GM23248 (cell line): ENCODE data around the gene ZNF134. TPM values are rescaled to one million over a fixed set of nuclear protein-coding genes. Genes with fewer than 3 reads are reported as not detected.

Experiments used
- DNase-seq: peaks from one replicate; pipeline ENCODE4 v3.0.0-alpha.2; 2015
- H2AFZ ChIP-seq: fragments of 200-600 bp; sonication (generic); 2 replicates; pipeline ENCODE4 v1.6.1; 2016; ENCODE audit warnings: antibody characterized with exemption
- H3F3A ChIP-seq: fragments of 200-600 bp; sonication (generic); 2 replicates; pipeline ENCODE4 v1.6.1; 2016; ENCODE audit warnings: mild to moderate bottlenecking, antibody characterized with exemption, mixed run types; ENCODE audit not compliant: insufficient read depth
- H3K27ac ChIP-seq: fragments of 200-600 bp; sonication (generic); 2 replicates; pipeline ENCODE4 v1.5.1; 2016; ENCODE audit warnings: mild to moderate bottlenecking
- H3K27me3 ChIP-seq: fragments of 200-600 bp; sonication (generic); replicated peaks from 2 replicates; pipeline ENCODE4 v1.6.1; 2016; ENCODE audit warnings: mild to moderate bottlenecking; ENCODE audit not compliant: insufficient read depth
- H3K36me3 ChIP-seq: fragments of 200-600 bp; sonication (generic); 2 replicates; pipeline ENCODE4 v1.6.1; 2016; ENCODE audit warnings: low read depth, mild to moderate bottlenecking
- H3K4me1 ChIP-seq: fragments of 200-600 bp; sonication (generic); 2 replicates; pipeline ENCODE4 v1.6.1; 2016; ENCODE audit warnings: mild to moderate bottlenecking; ENCODE audit not compliant: insufficient read depth
- H3K4me2 ChIP-seq: fragments of 200-600 bp; sonication (generic); one replicate; pipeline ENCODE4 v1.6.1; 2016; ENCODE audit warnings: mild to moderate bottlenecking; ENCODE audit not compliant: unreplicated experiment
- H3K4me3 ChIP-seq: fragments of 200-600 bp; sonication (generic); 2 replicates; pipeline ENCODE4 v1.5.1; 2016; ENCODE audit warnings: mild to moderate bottlenecking
- H3K79me2 ChIP-seq: fragments of 200-600 bp; sonication (generic); 2 replicates; pipeline ENCODE4 v1.6.1; 2016; ENCODE audit warnings: mild to moderate bottlenecking; ENCODE audit not compliant: insufficient read depth
- H3K9ac ChIP-seq: fragments of 200-600 bp; sonication (generic); 2 replicates; pipeline ENCODE4 v1.6.1; 2016; ENCODE audit warnings: mild to moderate bottlenecking
- H3K9me2 ChIP-seq: fragments of 200-600 bp; sonication (generic); 2 replicates; pipeline ENCODE4 v1.6.1; 2016; ENCODE audit warnings: mixed run types, mild to moderate bottlenecking, moderate library complexity; ENCODE audit not compliant: insufficient read depth
- H3K9me3 ChIP-seq: fragments of 200-600 bp; sonication (generic); one replicate; pipeline ENCODE4 v1.6.1; 2017; ENCODE audit warnings: low read depth
- H4K20me1 ChIP-seq: fragments of 200-600 bp; sonication (generic); 2 replicates; pipeline ENCODE4 v1.6.0; 2016; ENCODE audit not compliant: insufficient read depth
- EZH2 ChIP-seq: fragments of 200-600 bp; sonication (generic); IDR thresholded peaks from 2 replicates; pipeline ENCODE4 v1.6.1; 2018; ENCODE audit warnings: antibody characterized with exemption, mild to moderate bottlenecking; ENCODE audit not compliant: insufficient read depth, poor library complexity, severe bottlenecking
- EZH2phosphoT487 ChIP-seq: fragments of 200-600 bp; sonication (generic); IDR thresholded peaks from 2 replicates; pipeline ENCODE4 v1.6.1; 2018; ENCODE audit warnings: antibody characterized with exemption, moderate library complexity, mild to moderate bottlenecking, low read depth; ENCODE audit not compliant: insufficient read depth
- WGBS, 2 experiments: methylation state at CpG; one replicate each; pipeline ENCODE4 v1.1.6; 2015 to 2017; ENCODE audit warnings: low lambda C conversion rate in 2 of 2, low coverage in 1 of 2; ENCODE audit errors: missing lambda C conversion rate in 2 of 2; 5-methylcytosine and 5-hydroxymethylcytosine counted together
- in situ Hi-C: fragments of 300-500 bp; cut with MboI; formaldehyde crosslinking; loops from 2 replicates; pipeline ENCODE4 v1.15.0; 2020
- polyA plus RNA-seq: library from polyadenylated mRNA; unstranded; fragments of >200 nt; fragmentation: Nextera tagmentation; extraction: Ambion mirVana; gene quantifications from 2 replicates; pipeline ENCODE4 v1.2.1, GENCODE V29; 2016
- total RNA-seq: library from RNA; depleted of rRNA; stranded (reverse); fragments of >200 nt; shearing (Covaris generic); gene quantifications from 2 replicates; pipeline ENCODE4 v1.2.3, GENCODE V29; 2014

ZNF134 gene
- total and polyA plus RNA-seq, 2 experiments from 2014 or later: 10.0 to 23.6 TPM

DNA sequence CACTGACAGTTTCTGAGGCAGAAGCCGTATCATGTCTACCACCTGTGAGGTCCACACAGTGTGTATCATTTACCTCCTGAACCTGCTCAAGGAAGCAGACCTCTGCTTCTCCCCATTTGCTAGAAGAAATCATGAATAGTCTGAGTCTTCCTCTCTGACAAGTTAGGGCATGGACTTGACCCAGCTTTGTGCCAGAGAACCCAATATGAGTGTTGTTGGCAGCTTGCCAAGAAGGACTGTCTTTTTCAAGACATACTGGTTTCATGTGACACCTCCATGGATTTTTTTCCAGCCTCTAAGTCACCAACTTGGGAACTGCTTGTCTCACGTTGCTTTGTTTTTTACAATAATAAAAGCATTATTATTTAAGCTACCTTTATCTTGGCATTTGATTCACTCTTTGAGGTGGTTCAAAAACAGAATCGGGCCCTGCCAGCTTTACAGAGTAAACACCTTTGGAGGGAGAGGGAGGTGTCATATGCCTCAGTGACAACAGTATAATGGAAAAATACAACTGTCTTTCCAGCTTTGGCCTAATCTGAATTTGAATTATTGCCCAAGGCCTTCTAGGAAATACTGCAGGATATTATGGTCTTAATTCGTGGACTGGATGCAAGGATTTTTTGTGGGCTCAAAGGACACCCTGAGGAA lies 28.5 kb downstream of the ZNF134 start:
- no peak overlapping the region for H2AFZ ChIP-seq
- H3K27ac ChIP-seq: no peak overlapping the region
- H3K9me2 ChIP-seq: no peaks in the 10 kb centered on the region
- no peaks in the 10 kb centered on the region for H4K20me1 ChIP-seq
- no peaks in the 10 kb centered on the region for H3F3A ChIP-seq
- no peak overlapping the region for H3K4me2 ChIP-seq
- TF ChIP-seq EZH2phosphoT487 (no peak), EZH2 (no peak)
- H3K4me3 ChIP-seq: no peak overlapping the region
- peaks cover 41% of the 10 kb centered on the region for H3K36me3 ChIP-seq
- H3K79me2 ChIP-seq: peaks cover 9% of the 10 kb centered on the region
- no peaks in the 10 kb centered on the region for H3K27me3 ChIP-seq
- no peaks in the 10 kb centered on the region for H3K4me1 ChIP-seq
- no peak for DNase-seq
- in situ Hi-C loops: no loop called here
- H3K9me3 ChIP-seq: no peaks in the 10 kb centered on the region
- no peak overlapping the region for H3K9ac ChIP-seq
- 96 to 98% methylated on average over 4 of the region's 4 CpGs for WGBS, 2 experiments

GRCh38 chr19:57643734-57644133 lies 29.7 kb downstream of the ZNF134 start:
- Histone ChIP-seq H3K9me2 (no peaks in the 10 kb centered on the region), H3K4me3 (no peak overlapping the region), H3K4me1 (no peaks in the 10 kb centered on the region), H3K79me2 (0 out of 2 replicates have a peak, but pooled peaks cover 4% of the 10 kb centered on the region), H3K27me3 (no peaks in the 10 kb centered on the region), H3K27ac (no peak overlapping the region), H3K36me3 (peaks cover 30% of the 10 kb centered on the region), H3F3A (no peaks in the 10 kb centered on the region), H3K9ac (no peak overlapping the region), H3K4me2 (no peak overlapping the region), H3K9me3 (no peaks in the 10 kb centered on the region), H2AFZ (no peak overlapping the region), H4K20me1 (no peaks in the 10 kb centered on the region)
- in situ Hi-C loops: no loop called here
- TF ChIP-seq EZH2phosphoT487: no peak
- no peak for TF ChIP-seq EZH2
- DNase-seq: no peak

- in situ Hi-C loops: no loop called here
- H3K9me3 ChIP-seq: no peaks in the 10 kb centered on the region
- H3K27ac ChIP-seq: no peak overlapping the region
- no peaks in the 10 kb centered on the region for H3K79me2 ChIP-seq
- WGBS, 2 experiments: 47 to 53% methylated on average over 6 of the region's 6 CpGs
- H4K20me1 ChIP-seq: no peaks in the 10 kb centered on the region
- DNase-seq: no peak
- H3F3A ChIP-seq: no peaks in the 10 kb centered on the region
- TF ChIP-seq EZH2phosphoT487: no peak
- no peak overlapping the region for H3K4me2 ChIP-seq
- no peak overlapping the region for H3K4me3 ChIP-seq
- H3K9me2 ChIP-seq: no peaks in the 10 kb centered on the region
- H3K4me1 ChIP-seq: no peaks in the 10 kb centered on the region
- no peak overlapping the region for H3K9ac ChIP-seq
- no peaks in the 10 kb centered on the region; the same call in 1 of the 2 replicates for H3K27me3 ChIP-seq
- no peak overlapping the region for H2AFZ ChIP-seq
- no peaks in the 10 kb centered on the region for H3K36me3 ChIP-seq
These were observed 34.4 kb downstream of the ZNF134 start for GRCh38 chr19:57648331-57649003.

GRCh38 chr19:57651654-57651996 lies 37.6 kb downstream of the ZNF134 start:
- Histone ChIP-seq H3K9me3 (no peaks in the 10 kb centered on the region), H2AFZ (no peak overlapping the region), H3K27ac (no peak overlapping the region), H3K79me2 (no peaks in the 10 kb centered on the region), H3K27me3 (no peaks in the 10 kb centered on the region; the same call in 1 of the 2 replicates), H3K4me1 (no peaks in the 10 kb centered on the region), H3K9me2 (no peaks in the 10 kb centered on the region), H3F3A (no peaks in the 10 kb centered on the region), H3K9ac (no peak overlapping the region), H3K4me2 (no peak overlapping the region), H4K20me1 (no peaks in the 10 kb centered on the region), H3K4me3 (no peak overlapping the region), H3K36me3 (no peaks in the 10 kb centered on the region)
- in situ Hi-C loops: no loop called here
- TF ChIP-seq EZH2phosphoT487: no peak
- TF ChIP-seq EZH2: no peak
- 21 to 30% methylated on average over 6 of the region's 6 CpGs for WGBS, 2 experiments
- no peak for DNase-seq
